ENCODE data around the gene PEAK3. TPM values are rescaled to one million over a fixed set of nuclear protein-coding genes. Genes with fewer than 3 reads are reported as not detected.
A peak's percentile ranks its signal among the peaks of the same experiment; 100 is the strongest.

PEAK3 gene
- total and polyA plus RNA-seq, 9 of the 15 experiments (the other 6 are each of a cell fraction or from before 2014, with no cell fraction given): 0.07 to 0.40 TPM; not detected in 7

- TF ChIP-seq ZNF695 (CRISPR knock-in tag; IDR thresholded peaks at IDR 0.05) (no peak), MCM7 (IDR thresholded peaks at IDR 0.05) (no peak), MAZ (CRISPR knock-in tag; conservative IDR thresholded peaks at IDR 0.05 in 1 of 2, IDR thresholded peaks at IDR 0.05 in 1 of 2) (peak; percentile 76 to 87), CHD1 (IDR thresholded peaks at IDR 0.05; ENCODE audit: low read length) (no peak), MBD2 (IDR thresholded peaks at IDR 0.05; ENCODE audit: borderline replicate concordance, low read depth) (peak; percentile 75; the same call in 1 of the 2 replicates)
- TF ChIP-seq, protein P1, sequence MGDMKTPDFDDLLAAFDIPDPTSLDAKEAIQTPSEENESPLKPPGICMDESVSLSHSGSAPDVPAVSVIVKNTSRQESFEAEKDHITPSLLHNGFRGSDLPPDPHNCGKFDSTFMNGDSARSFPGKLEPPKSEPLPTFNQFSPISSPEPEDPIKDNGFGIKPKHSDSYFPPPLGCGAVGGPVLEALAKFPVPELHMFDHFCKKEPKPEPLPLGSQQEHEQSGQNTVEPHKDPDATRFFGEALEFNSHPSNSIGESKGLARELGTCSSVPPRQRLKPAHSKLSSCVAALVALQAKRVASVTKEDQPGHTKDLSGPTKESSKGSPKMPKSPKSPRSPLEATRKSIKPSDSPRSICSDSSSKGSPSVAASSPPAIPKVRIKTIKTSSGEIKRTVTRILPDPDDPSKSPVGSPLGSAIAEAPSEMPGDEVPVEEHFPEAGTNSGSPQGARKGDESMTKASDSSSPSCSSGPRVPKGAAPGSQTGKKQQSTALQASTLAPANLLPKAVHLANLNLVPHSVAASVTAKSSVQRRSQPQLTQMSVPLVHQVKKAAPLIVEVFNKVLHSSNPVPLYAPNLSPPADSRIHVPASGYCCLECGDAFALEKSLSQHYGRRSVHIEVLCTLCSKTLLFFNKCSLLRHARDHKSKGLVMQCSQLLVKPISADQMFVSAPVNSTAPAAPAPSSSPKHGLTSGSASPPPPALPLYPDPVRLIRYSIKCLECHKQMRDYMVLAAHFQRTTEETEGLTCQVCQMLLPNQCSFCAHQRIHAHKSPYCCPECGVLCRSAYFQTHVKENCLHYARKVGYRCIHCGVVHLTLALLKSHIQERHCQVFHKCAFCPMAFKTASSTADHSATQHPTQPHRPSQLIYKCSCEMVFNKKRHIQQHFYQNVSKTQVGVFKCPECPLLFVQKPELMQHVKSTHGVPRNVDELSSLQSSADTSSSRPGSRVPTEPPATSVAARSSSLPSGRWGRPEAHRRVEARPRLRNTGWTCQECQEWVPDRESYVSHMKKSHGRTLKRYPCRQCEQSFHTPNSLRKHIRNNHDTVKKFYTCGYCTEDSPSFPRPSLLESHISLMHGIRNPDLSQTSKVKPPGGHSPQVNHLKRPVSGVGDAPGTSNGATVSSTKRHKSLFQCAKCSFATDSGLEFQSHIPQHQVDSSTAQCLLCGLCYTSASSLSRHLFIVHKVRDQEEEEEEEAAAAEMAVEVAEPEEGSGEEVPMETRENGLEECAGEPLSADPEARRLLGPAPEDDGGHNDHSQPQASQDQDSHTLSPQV (IDR thresholded peaks at IDR 0.05): peak; percentile 84
- TF ChIP-seq, protein P2, sequence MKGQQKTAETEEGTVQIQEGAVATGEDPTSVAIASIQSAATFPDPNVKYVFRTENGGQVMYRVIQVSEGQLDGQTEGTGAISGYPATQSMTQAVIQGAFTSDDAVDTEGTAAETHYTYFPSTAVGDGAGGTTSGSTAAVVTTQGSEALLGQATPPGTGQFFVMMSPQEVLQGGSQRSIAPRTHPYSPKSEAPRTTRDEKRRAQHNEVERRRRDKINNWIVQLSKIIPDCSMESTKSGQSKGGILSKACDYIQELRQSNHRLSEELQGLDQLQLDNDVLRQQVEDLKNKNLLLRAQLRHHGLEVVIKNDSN (CRISPR knock-in tag; IDR thresholded peaks at IDR 0.05): peak; percentile 59; the same call in 1 of the 2 replicates
Measured at GRCh38 chr19:2236314-2237050, 45.5 kb downstream of the PEAK3 start, which contains the start of the genes PLEKHJ1 and SF3A2 (continued).
